NCI-H1930 (cell line): Measurements from ENCODE around the gene LPGAT1.
"Not testable (repeated sequence)": the region's sequence is repeated elsewhere in the genome, so short reads cannot be mapped to it uniquely, and the experiment has no call there.

Experiments
- DNase-seq, 2 experiments: peaks; one replicate each; lab custom pipeline; 2025; lab: John Stamatoyannopoulos, UW

Gene LPGAT1

GRCh38 chr1:211735208-211736170 is 95.1 kb downstream of the LPGAT1 start:
- peak in 1 of 2 experiments; percentile 14 for DNase-seq

- no peak for DNase-seq
Measured at GRCh38 chr1:211734791-211735190, 95.8 kb downstream of the LPGAT1 start.

- no peak for DNase-seq
Measured at GRCh38 chr1:211734359-211734758, 96.2 kb downstream of the LPGAT1 start.

GRCh38 chr1:211732293-211732980 is 98.1 kb downstream of the LPGAT1 start:
- DNase-seq: no peak

- DNase-seq: no peak
Measured at GRCh38 chr1:211731456-211732292, 98.9 kb downstream of the LPGAT1 start.

- DNase-seq: no peak
Measured at GRCh38 chr1:211730347-211730746, 100.2 kb downstream of the LPGAT1 start.

- DNase-seq: no peak
Measured at GRCh38 chr1:211729238-211729637, 101.3 kb downstream of the LPGAT1 start.

- no peak for DNase-seq
Measured at GRCh38 chr1:211726467-211726995, 104.0 kb downstream of the LPGAT1 start.

- no peak for DNase-seq
Measured at GRCh38 chr1:211724687-211725196, 105.8 kb downstream of the LPGAT1 start.

GRCh38 chr1:211723273-211723672 is 107.3 kb downstream of the LPGAT1 start:
- DNase-seq: no peak

GRCh38 chr1:211722277-211723175 is 108.0 kb downstream of the LPGAT1 start:
- no peak for DNase-seq

GRCh38 chr1:211716555-211716954 is 114.0 kb downstream of the LPGAT1 start:
- DNase-seq: not testable (repeated sequence)

- no peak for DNase-seq
Measured at GRCh38 chr1:211715971-211716370, 114.6 kb downstream of the LPGAT1 start.

GRCh38 chr1:211714154-211714553 is 116.4 kb downstream of the LPGAT1 start:
- no peak for DNase-seq

- no peak for DNase-seq
Measured at GRCh38 chr1:211713231-211713630, 117.3 kb downstream of the LPGAT1 start.

- no peak for DNase-seq
Measured at GRCh38 chr1:211711315-211711705, 119.3 kb downstream of the LPGAT1 start.

GRCh38 chr1:211710566-211711314 is 119.8 kb downstream of the LPGAT1 start:
- no peak for DNase-seq

- no peak for DNase-seq
Measured at GRCh38 chr1:211708926-211709325, 121.6 kb downstream of the LPGAT1 start.

GRCh38 chr1:211708006-211708405 is 122.6 kb downstream of the LPGAT1 start:
- no peak for DNase-seq
